ENCODE measurements around the gene TP53I11. TPM values are rescaled to one million over a fixed set of nuclear protein-coding genes. Genes with fewer than 3 reads are reported as not detected.

Gene TP53I11
- total RNA-seq, 1 donor from 2014 or later: 149 TPM

DNA sequence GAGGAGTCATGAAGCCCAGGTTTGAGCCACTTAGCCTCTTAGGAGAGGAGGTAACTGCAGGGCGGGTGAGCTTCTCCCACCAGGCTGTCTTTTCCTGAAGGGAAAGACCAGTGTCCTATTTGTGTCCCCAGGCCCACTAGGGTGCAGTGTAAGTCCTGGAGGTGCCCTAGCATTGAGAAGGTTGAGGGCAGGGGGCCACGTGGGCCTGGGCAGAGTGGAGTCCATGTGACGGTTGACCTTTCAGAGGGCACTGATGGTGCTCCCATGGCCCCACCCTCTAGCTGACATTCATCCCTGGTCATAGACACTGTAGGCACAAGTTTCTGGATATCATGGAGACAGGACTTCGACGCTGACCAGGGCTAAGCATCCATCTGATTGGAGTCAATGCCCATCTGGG is 44.1 kb upstream of the TP53I11 start:
- Mint-ChIP-seq H3K27ac (ENCODE audit: unreplicated experiment) (no peak overlapping the region), H3K4me1 (ENCODE audit: unreplicated experiment) (peaks cover 19% of the 10 kb centered on the region), H3K36me3 (ENCODE audit: low read depth, unreplicated experiment) (no peaks in the 10 kb centered on the region), H3K9me3 (ENCODE audit: unreplicated experiment) (no peaks in the 10 kb centered on the region), H3K27me3 (ENCODE audit: unreplicated experiment) (peaks cover 12% of the 10 kb centered on the region), H3K4me3 (ENCODE audit: unreplicated experiment) (no peak overlapping the region)
- TF ChIP-seq, protein P1, sequence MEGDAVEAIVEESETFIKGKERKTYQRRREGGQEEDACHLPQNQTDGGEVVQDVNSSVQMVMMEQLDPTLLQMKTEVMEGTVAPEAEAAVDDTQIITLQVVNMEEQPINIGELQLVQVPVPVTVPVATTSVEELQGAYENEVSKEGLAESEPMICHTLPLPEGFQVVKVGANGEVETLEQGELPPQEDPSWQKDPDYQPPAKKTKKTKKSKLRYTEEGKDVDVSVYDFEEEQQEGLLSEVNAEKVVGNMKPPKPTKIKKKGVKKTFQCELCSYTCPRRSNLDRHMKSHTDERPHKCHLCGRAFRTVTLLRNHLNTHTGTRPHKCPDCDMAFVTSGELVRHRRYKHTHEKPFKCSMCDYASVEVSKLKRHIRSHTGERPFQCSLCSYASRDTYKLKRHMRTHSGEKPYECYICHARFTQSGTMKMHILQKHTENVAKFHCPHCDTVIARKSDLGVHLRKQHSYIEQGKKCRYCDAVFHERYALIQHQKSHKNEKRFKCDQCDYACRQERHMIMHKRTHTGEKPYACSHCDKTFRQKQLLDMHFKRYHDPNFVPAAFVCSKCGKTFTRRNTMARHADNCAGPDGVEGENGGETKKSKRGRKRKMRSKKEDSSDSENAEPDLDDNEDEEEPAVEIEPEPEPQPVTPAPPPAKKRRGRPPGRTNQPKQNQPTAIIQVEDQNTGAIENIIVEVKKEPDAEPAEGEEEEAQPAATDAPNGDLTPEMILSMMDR (IDR thresholded peaks at IDR 0.05; ENCODE audit: unreplicated experiment): no peak
- DNase-seq (ENCODE audit: low spot score): no peak

DNA sequence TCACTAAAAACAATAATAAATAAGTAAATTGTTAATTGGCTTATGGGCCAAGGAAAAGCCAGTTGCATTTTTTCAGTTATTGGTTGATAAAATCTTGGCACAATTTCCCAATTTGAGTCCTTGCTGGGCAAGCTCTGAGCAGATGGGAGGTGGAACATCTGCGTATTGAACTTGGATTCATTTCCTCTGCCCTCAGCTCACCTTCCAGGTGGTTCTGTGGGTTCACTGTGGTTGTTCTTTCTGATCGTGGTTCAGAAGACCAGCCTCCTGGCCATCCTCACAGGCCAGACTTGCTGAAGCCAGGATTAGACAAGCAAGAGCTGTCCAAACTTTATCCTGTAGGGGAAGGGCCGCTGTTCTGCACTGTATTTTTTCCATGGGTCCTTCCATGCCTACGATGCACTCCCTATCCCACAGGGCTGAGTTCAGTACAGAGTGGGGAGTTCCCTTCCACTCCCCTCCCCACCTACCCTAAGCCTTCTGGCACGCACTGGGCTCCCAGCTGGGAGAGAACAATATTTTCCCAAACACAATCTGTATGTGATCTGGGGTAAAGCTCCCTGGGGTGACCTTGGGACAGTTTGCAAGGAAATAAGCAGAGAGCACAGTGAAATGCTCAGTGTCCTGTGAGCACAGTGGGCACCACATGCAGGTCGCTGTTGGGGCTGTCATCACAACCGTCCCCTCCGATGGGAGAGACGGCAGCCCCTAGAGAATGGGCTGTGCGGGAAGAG is 43.5 kb upstream of the TP53I11 start:
- Mint-ChIP-seq H3K36me3 (ENCODE audit: low read depth, unreplicated experiment) (no peaks in the 10 kb centered on the region), H3K9me3 (ENCODE audit: unreplicated experiment) (no peaks in the 10 kb centered on the region), H3K4me3 (ENCODE audit: unreplicated experiment) (no peak overlapping the region), H3K4me1 (ENCODE audit: unreplicated experiment) (peaks cover 20% of the 10 kb centered on the region), H3K27me3 (ENCODE audit: unreplicated experiment) (peaks cover 12% of the 10 kb centered on the region), H3K27ac (ENCODE audit: unreplicated experiment) (no peak overlapping the region)
- TF ChIP-seq, protein P1 (IDR thresholded peaks at IDR 0.05; ENCODE audit: unreplicated experiment): no peak
- no peak for DNase-seq (ENCODE audit: low spot score)

DNA sequence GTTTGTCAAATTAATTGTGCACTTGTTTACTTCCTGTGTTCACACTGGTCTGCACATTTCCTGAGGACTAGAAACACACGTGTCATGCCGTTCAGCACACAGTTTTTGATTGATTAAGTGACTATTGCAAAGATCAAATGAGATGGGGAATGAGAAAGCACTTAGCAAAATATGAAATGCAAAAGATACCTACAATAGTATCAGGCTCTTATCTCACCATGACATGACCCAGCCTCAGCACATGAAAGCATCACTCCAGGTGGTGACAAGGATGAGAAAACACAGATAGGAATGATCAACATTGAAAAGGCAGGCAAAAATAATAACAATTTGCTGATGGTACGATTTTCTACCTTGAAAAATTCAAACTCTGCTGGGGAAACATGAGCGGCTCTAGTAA is 42.1 kb upstream of the TP53I11 start:
- H3K36me3 Mint-ChIP-seq (ENCODE audit: low read depth, unreplicated experiment): no peaks in the 10 kb centered on the region
- no peak overlapping the region for H3K4me3 Mint-ChIP-seq (ENCODE audit: unreplicated experiment)
- no peak for DNase-seq (ENCODE audit: low spot score)
- peaks cover 10% of the 10 kb centered on the region for H3K27me3 Mint-ChIP-seq (ENCODE audit: unreplicated experiment)
- TF ChIP-seq, protein P1 (IDR thresholded peaks at IDR 0.05; ENCODE audit: unreplicated experiment): no peak
- H3K9me3 Mint-ChIP-seq (ENCODE audit: unreplicated experiment): no peaks in the 10 kb centered on the region
- peaks cover 32% of the 10 kb centered on the region for H3K4me1 Mint-ChIP-seq (ENCODE audit: unreplicated experiment)
- H3K27ac Mint-ChIP-seq (ENCODE audit: unreplicated experiment): no peak overlapping the region

DNA sequence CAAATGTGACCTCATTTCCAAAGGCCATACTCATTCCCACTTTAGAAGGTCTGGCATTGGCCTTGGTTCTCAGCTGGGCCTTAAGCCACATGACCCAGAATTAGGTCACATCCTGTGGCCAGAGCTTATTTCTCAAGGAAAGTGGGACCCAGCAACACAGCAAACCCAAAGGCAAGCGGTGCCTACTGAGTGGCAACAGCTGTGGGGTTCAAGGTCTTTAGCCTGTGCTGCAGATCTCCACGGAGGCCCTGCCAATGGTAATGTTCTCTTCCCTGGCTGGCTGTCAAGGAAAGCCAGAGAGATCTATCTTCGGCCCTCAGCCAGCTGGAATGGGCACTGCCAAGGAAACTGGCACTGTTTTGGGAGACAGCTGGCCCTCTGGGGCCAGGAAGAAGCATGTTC is 41.5 kb upstream of the TP53I11 start:
- TF ChIP-seq, protein P1 (IDR thresholded peaks at IDR 0.05; ENCODE audit: unreplicated experiment): no peak
- Mint-ChIP-seq H3K4me1 (ENCODE audit: unreplicated experiment) (peaks cover 36% of the 10 kb centered on the region), H3K4me3 (ENCODE audit: unreplicated experiment) (no peak overlapping the region), H3K27ac (ENCODE audit: unreplicated experiment) (no peak overlapping the region), H3K36me3 (ENCODE audit: low read depth, unreplicated experiment) (no peaks in the 10 kb centered on the region), H3K9me3 (ENCODE audit: unreplicated experiment) (no peaks in the 10 kb centered on the region), H3K27me3 (ENCODE audit: unreplicated experiment) (peaks cover 10% of the 10 kb centered on the region)
- no peak for DNase-seq (ENCODE audit: low spot score)

DNA sequence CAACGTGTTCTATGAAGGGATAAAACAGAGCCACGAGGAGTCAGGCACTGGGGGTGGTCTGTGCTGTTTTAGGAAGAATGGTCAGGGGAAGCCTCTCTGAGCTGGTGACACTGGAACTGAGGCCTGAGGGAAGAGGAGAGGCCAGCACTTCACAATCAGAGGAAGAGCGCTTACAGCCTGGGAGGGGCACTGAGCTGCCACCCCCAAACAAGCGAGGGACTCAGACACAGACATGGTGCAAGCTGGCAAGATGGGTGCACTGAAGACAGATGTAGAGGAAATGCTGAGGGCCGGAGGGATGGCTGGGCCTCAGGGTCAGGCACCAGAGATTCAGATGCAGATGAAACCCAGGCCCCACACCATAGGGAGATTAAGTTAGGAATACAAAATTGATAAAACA is 40.0 kb upstream of the TP53I11 start:
- Mint-ChIP-seq H3K36me3 (ENCODE audit: low read depth, unreplicated experiment) (no peaks in the 10 kb centered on the region), H3K4me3 (ENCODE audit: unreplicated experiment) (no peak overlapping the region), H3K9me3 (ENCODE audit: unreplicated experiment) (no peaks in the 10 kb centered on the region), H3K4me1 (ENCODE audit: unreplicated experiment) (peaks cover 43% of the 10 kb centered on the region), H3K27me3 (ENCODE audit: unreplicated experiment) (peaks cover 10% of the 10 kb centered on the region), H3K27ac (ENCODE audit: unreplicated experiment) (no peak overlapping the region)
- TF ChIP-seq, protein P1 (IDR thresholded peaks at IDR 0.05; ENCODE audit: unreplicated experiment): no peak
- DNase-seq (ENCODE audit: low spot score): no peak
